SU-DHL-6 (cell line): ENCODE measurements around the gene NCKAP5.

Source experiments
- H2AFZ ChIP-seq: fragments of 200-600 bp; sonication (generic); 2 replicates; pipeline ENCODE4 v1.6.1; 2014; ENCODE audit warnings: low read depth, mild to moderate bottlenecking, moderate library complexity, mixed read lengths, antibody characterized with exemption, low read length; ENCODE audit not compliant: severe bottlenecking
- H3F3A ChIP-seq: fragments of 200-600 bp; shearing (Covaris generic); 2 replicates; pipeline ENCODE4 v1.6.0; 2016; ENCODE audit warnings: antibody characterized with exemption, mild to moderate bottlenecking; ENCODE audit not compliant: insufficient read depth
- H3K27ac ChIP-seq: fragments of 200-600 bp; sonication (generic); 2 replicates; pipeline ENCODE4 v1.5.1; 2016; ENCODE audit warnings: low read depth, mild to moderate bottlenecking, low read length, moderate library complexity, mixed read lengths
- H3K27me3 ChIP-seq: fragments of 200-600 bp; sonication (generic), shearing (Covaris generic); 2 replicates; pipeline ENCODE4 v1.6.0; 2014; ENCODE audit warnings: mild to moderate bottlenecking, low read length
- H3K36me3 ChIP-seq: fragments of 200-600 bp; sonication (generic); 2 replicates; pipeline ENCODE4 v1.6.1; 2014; ENCODE audit warnings: mild to moderate bottlenecking, low read length, mixed read lengths
- H3K4me2 ChIP-seq: fragments of 300-600, 200-600 bp; shearing (Covaris generic), sonication (generic); 2 replicates; pipeline ENCODE4 v1.6.0; 2014; ENCODE audit warnings: low read length, low read depth, mild to moderate bottlenecking; ENCODE audit not compliant: poor library complexity, severe bottlenecking
- H3K4me3 ChIP-seq: fragments of 200-600 bp; sonication (generic); 2 replicates; pipeline ENCODE4 v1.5.1; 2014; ENCODE audit warnings: antibody characterized with exemption, low read length, mild to moderate bottlenecking, mixed read lengths; ENCODE audit not compliant: insufficient read depth, poor library complexity, severe bottlenecking
- H3K79me2 ChIP-seq: fragments of 200-600 bp; sonication (generic); 2 replicates; pipeline ENCODE4 v1.6.1; 2014; ENCODE audit warnings: mild to moderate bottlenecking, low read length, moderate library complexity; ENCODE audit not compliant: insufficient read depth
- H3K9ac ChIP-seq: fragments of 200-600 bp; sonication (generic); 2 replicates; pipeline ENCODE4 v1.7.0; 2014; ENCODE audit warnings: mild to moderate bottlenecking, low read length
- H3K9me2 ChIP-seq: fragments of 200-600 bp; sonication (generic); replicated peaks from 2 replicates; pipeline ENCODE4 v1.6.1; 2014; ENCODE audit warnings: low read length; ENCODE audit not compliant: insufficient read depth
- H3K9me3 ChIP-seq: fragments of 200-600 bp; sonication (generic); 2 replicates; pipeline ENCODE4 v1.6.1; 2014; ENCODE audit warnings: low read length, mixed read lengths; ENCODE audit not compliant: insufficient read depth
- H4K20me1 ChIP-seq: fragments of 200-600 bp; sonication (generic); 2 replicates; pipeline ENCODE4 v1.6.1; 2014; ENCODE audit warnings: low read depth, mild to moderate bottlenecking, antibody characterized with exemption, low read length, moderate library complexity, mixed read lengths
- CTCF ChIP-seq: fragments of 200-600 bp; sonication (generic); IDR thresholded peaks from one replicate; pipeline ENCODE4 v1.5.1; 2017; ENCODE audit warnings: antibody characterized with exemption, mild to moderate bottlenecking, low read length, moderate library complexity; ENCODE audit not compliant: insufficient read depth, poor library complexity, severe bottlenecking
- EZH2phosphoT487 ChIP-seq: fragments of 200-600 bp; sonication (generic), shearing (Covaris generic); conservative IDR thresholded peaks from 2 replicates; pipeline ENCODE4 v1.6.1; 2018; ENCODE audit warnings: mild to moderate bottlenecking, antibody characterized with exemption, low read length, moderate library complexity, mixed read lengths

NCKAP5 gene

GRCh38 chr2:132716954-132717353, 851.3 kb downstream of the NCKAP5 start:
- no peak overlapping the region for H3K4me2 ChIP-seq
- no peaks in the 10 kb centered on the region for H3F3A ChIP-seq
- no peaks in the 10 kb centered on the region for H4K20me1 ChIP-seq
- H3K27me3 ChIP-seq: no peaks in the 10 kb centered on the region
- no peaks in the 10 kb centered on the region for H3K9me2 ChIP-seq
- H3K36me3 ChIP-seq: no peaks in the 10 kb centered on the region
- H3K4me3 ChIP-seq: no peak overlapping the region
- TF ChIP-seq EZH2phosphoT487: no peak
- TF ChIP-seq CTCF: no peak
- H3K9me3 ChIP-seq: no peaks in the 10 kb centered on the region
- H3K79me2 ChIP-seq: no peaks in the 10 kb centered on the region
- no peak overlapping the region for H3K27ac ChIP-seq
- H2AFZ ChIP-seq: no peak overlapping the region
- H3K9ac ChIP-seq: no peak overlapping the region

- no peaks in the 10 kb centered on the region for H4K20me1 ChIP-seq
- no peak overlapping the region for H3K27ac ChIP-seq
- no peaks in the 10 kb centered on the region for H3K9me2 ChIP-seq
- no peak for TF ChIP-seq EZH2phosphoT487
- TF ChIP-seq CTCF: no peak
- no peak overlapping the region for H3K9ac ChIP-seq
- H3K36me3 ChIP-seq: no peaks in the 10 kb centered on the region
- H3K4me3 ChIP-seq: no peak overlapping the region
- no peaks in the 10 kb centered on the region for H3F3A ChIP-seq
- no peak overlapping the region for H2AFZ ChIP-seq
- no peak overlapping the region for H3K4me2 ChIP-seq
- H3K9me3 ChIP-seq: no peaks in the 10 kb centered on the region
- H3K79me2 ChIP-seq: no peaks in the 10 kb centered on the region
- H3K27me3 ChIP-seq: no peaks in the 10 kb centered on the region
Observed at GRCh38 chr2:132715386-132716351, 852.6 kb downstream of the NCKAP5 start.

- H3K9ac ChIP-seq: no peak overlapping the region
- H2AFZ ChIP-seq: no peak overlapping the region
- no peak overlapping the region for H3K4me2 ChIP-seq
- H3K79me2 ChIP-seq: no peaks in the 10 kb centered on the region
- H3K27ac ChIP-seq: no peak overlapping the region
- H3K9me2 ChIP-seq: no peaks in the 10 kb centered on the region
- H3K4me3 ChIP-seq: no peak overlapping the region
- TF ChIP-seq EZH2phosphoT487 (no peak), CTCF (no peak)
- H3K27me3 ChIP-seq: no peaks in the 10 kb centered on the region
- no peaks in the 10 kb centered on the region for H3K36me3 ChIP-seq
- H4K20me1 ChIP-seq: no peaks in the 10 kb centered on the region
- no peaks in the 10 kb centered on the region for H3K9me3 ChIP-seq
- no peaks in the 10 kb centered on the region for H3F3A ChIP-seq
Observed at GRCh38 chr2:132703396-132703795, 864.9 kb downstream of the NCKAP5 start.
